ENCODE measurements around the gene GCC1. TPM values are rescaled to one million over a fixed set of nuclear protein-coding genes. Genes with fewer than 3 reads are reported as not detected.

GCC1 gene
- total and polyA plus RNA-seq, 2 donors (not counting 3 experiments of a cell fraction or from before 2014, with no cell fraction given): 4.6 to 15.5 TPM

DNA sequence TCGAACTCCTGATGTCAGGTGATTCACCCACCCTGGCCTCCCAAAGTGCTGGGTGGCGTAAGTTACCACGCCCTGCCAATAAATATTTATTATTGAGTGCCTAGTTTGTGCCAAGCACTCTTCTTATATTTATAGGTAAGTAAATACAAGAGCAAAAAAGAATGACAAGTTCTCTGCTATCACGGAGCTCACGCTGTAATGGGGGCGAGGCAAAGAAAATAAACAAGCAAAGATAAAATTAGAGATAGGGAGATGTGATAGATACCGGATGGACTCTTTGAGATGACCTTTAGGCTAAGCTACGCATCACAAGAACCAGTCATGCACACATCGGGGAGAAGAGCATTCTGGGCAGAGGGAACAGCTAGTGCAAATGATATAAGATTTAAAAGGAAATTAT, 46.3 kb downstream of the GCC1 start:
- Histone ChIP-seq H3K9me1 (replicated peaks; ENCODE audit: control insufficient read depth, extremely low read depth, insufficient read depth, low read length) (no peaks in the 10 kb centered on the region), H2AFZ (ENCODE audit: low read depth, low read length) (no peak overlapping the region), H3K27me3 (ENCODE audit: control insufficient read depth in 2 of 2, insufficient read depth in 2 of 2, low read length in 2 of 2) (peaks cover 19 to 20% of the 10 kb centered on the region in 2 experiments), H3K4me2 (ENCODE audit: insufficient read depth, low read length) (no peak overlapping the region), H3K4me1 (ENCODE audit: control insufficient read depth, extremely low read depth, insufficient read depth, low read length) (no peaks in the 10 kb centered on the region), H3K9ac (replicated peaks; ENCODE audit: extremely low read depth, insufficient read depth, low read length) (no peak overlapping the region), H3K79me2 (ENCODE audit: control insufficient read depth, insufficient read depth, low read length) (no peaks in the 10 kb centered on the region), H3K27ac (ENCODE audit: insufficient read depth, low read depth, low read length) (no peak overlapping the region), H3K36me3 (ENCODE audit: control insufficient read depth in 2 of 2, extremely low read depth in 1 of 2, insufficient read depth in 2 of 2, low read length in 2 of 2) (no peaks in the 10 kb centered on the region), H4K20me1 (replicated peaks; ENCODE audit: control insufficient read depth, extremely low read depth, insufficient read depth, low read length) (no peaks in the 10 kb centered on the region), H3K4me3 (replicated peaks in 1 of 3; ENCODE audit: insufficient read depth in 1 of 3, low read depth in 1 of 3, low read length in 3 of 3) (no peak overlapping the region), H3K9me3 (replicated peaks; ENCODE audit: control insufficient read depth, insufficient read depth, low read length) (no peaks in the 10 kb centered on the region)
- POLR2A ChIA-PET: no interaction called here
- intact Hi-C loops (cut with micrococcal nuclease): no loop called here
- TF ChIP-seq, protein P1, sequence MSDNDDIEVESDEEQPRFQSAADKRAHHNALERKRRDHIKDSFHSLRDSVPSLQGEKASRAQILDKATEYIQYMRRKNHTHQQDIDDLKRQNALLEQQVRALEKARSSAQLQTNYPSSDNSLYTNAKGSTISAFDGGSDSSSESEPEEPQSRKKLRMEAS (IDR thresholded peaks at IDR 0.05; ENCODE audit: insufficient read depth, insufficient read length): no peak
- TF ChIP-seq JUN (IDR thresholded peaks at IDR 0.05; ENCODE audit: borderline replicate concordance, insufficient read depth, insufficient read length, low read depth) (no peak), GATA2 (IDR thresholded peaks at IDR 0.05; ENCODE audit: insufficient read depth, insufficient read length, low read depth, low read length) (no peak), MYC (IDR thresholded peaks at IDR 0.05; ENCODE audit: low read depth, low read length) (no peak), POLR2A (IDR thresholded peaks at IDR 0.05; ENCODE audit: low read depth, low read length) (no peak), POLR2AphosphoS5 (IDR thresholded peaks at IDR 0.05; ENCODE audit: insufficient read depth, low read depth, low read length) (no peak)
- TF ChIP-seq, protein P2, sequence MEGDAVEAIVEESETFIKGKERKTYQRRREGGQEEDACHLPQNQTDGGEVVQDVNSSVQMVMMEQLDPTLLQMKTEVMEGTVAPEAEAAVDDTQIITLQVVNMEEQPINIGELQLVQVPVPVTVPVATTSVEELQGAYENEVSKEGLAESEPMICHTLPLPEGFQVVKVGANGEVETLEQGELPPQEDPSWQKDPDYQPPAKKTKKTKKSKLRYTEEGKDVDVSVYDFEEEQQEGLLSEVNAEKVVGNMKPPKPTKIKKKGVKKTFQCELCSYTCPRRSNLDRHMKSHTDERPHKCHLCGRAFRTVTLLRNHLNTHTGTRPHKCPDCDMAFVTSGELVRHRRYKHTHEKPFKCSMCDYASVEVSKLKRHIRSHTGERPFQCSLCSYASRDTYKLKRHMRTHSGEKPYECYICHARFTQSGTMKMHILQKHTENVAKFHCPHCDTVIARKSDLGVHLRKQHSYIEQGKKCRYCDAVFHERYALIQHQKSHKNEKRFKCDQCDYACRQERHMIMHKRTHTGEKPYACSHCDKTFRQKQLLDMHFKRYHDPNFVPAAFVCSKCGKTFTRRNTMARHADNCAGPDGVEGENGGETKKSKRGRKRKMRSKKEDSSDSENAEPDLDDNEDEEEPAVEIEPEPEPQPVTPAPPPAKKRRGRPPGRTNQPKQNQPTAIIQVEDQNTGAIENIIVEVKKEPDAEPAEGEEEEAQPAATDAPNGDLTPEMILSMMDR (IDR thresholded peaks at IDR 0.05; ENCODE audit: extremely low read depth in 1 of 2, insufficient read depth in 1 of 2, low read depth in 1 of 2, low read length in 2 of 2): no peak
- BruUV-seq (replicated peaks): no TSS peak
- FAIRE-seq: no peak
- dilution Hi-C loops (cut with MboI; ENCODE audit: extremely low pct_ligation_motif_present, low sequenced_read_pairs): no loop called here
- no peak for DNase-seq (ENCODE audit: low read depth, low spot score)
- CTCF ChIA-PET: no interaction called here
